Osteocyte (in vitro differentiated cells): ENCODE results near the gene USP37. TPM values are rescaled to one million over a fixed set of nuclear protein-coding genes. Genes with fewer than 3 reads are reported as not detected.

Source experiments
- DNase-seq: peaks from one replicate; pipeline ENCODE4 v3.0.0; 2021; ENCODE audit warnings: mixed read lengths; ENCODE audit not compliant: unreplicated experiment; ENCODE audit errors: extremely low spot score
- H3K27ac Mint-ChIP-seq: one replicate; pipeline ENCODE4 v1.8.0; 2021; ENCODE audit warnings: mild to moderate bottlenecking, mixed read lengths; ENCODE audit not compliant: unreplicated experiment
- H3K27me3 Mint-ChIP-seq: one replicate; pipeline ENCODE4 v1.8.0; 2021; ENCODE audit warnings: mixed read lengths; ENCODE audit not compliant: unreplicated experiment
- H3K36me3 Mint-ChIP-seq: one replicate; pipeline ENCODE4 v1.8.0; 2021; ENCODE audit warnings: mixed read lengths; ENCODE audit not compliant: unreplicated experiment
- H3K4me1 Mint-ChIP-seq: one replicate; pipeline ENCODE4 v1.8.0; 2021; ENCODE audit warnings: mixed read lengths; ENCODE audit not compliant: unreplicated experiment
- H3K4me3 Mint-ChIP-seq: one replicate; pipeline ENCODE4 v1.8.0; 2021; ENCODE audit warnings: mild to moderate bottlenecking, moderate library complexity, mixed read lengths; ENCODE audit not compliant: unreplicated experiment
- H3K9me3 Mint-ChIP-seq: one replicate; pipeline ENCODE4 v1.8.0; 2021; ENCODE audit warnings: mixed read lengths; ENCODE audit not compliant: unreplicated experiment
- CTCF ChIP-seq: fragments of 200-600 bp; sonication (generic); IDR thresholded peaks from 2 replicates; pipeline ENCODE4 v1.5.0; 2021; ENCODE audit warnings: antibody characterized with exemption, mild to moderate bottlenecking, moderate library complexity
- total RNA-seq: library from RNA; stranded (reverse); gene quantifications from 2 replicates; pipeline ENCODE4 v1.2.1, GENCODE V29; 2021

Gene USP37
- total RNA-seq, 1 donor from 2014 or later = 14.6 TPM

DNA sequence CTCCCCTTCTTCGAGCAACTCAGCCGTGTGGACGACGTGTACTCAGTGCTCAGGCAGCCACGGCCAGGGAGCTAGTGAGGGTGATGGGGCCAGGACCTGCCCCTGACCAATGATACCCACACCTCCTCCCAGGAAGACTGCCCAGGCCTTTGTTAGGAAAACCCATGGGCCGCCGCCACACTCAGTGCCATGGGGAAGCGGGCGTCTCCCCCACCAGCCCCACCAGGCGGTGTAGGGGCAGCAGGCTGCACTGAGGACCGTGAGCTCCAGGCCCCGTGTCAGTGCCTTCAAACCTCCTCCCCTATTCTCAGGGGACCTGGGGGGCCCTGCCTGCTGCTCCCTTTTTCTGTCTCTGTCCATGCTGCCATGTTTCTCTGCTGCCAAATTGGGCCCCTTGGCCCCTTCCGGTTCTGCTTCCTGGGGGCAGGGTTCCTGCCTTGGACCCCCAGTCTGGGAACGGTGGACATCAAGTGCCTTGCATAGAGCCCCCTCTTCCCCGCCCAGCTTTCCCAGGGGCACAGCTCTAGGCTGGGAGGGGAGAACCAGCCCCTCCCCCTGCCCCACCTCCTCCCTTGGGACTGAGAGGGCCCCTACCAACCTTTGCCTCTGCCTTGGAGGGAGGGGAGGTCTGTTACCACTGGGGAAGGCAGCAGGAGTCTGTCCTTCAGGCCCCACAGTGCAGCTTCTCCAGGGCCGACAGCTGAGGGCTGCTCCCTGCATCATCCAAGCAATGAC, 163.6 kb downstream of the USP37 start:
- no peak for TF ChIP-seq CTCF
- peaks cover 39% of the 10 kb centered on the region for H3K4me1 Mint-ChIP-seq
- no peak for DNase-seq
- H3K27me3 Mint-ChIP-seq = no peaks in the 10 kb centered on the region
- H3K9me3 Mint-ChIP-seq = no peaks in the 10 kb centered on the region
- no peak overlapping the region for H3K4me3 Mint-ChIP-seq
- H3K27ac Mint-ChIP-seq = peak overlapping the region; percentile 60
- peaks cover 14% of the 10 kb centered on the region for H3K36me3 Mint-ChIP-seq

- no peak for TF ChIP-seq CTCF
- Mint-ChIP-seq H3K27me3 (no peaks in the 10 kb centered on the region), H3K4me1 (peaks cover 41% of the 10 kb centered on the region), H3K36me3 (peaks cover 14% of the 10 kb centered on the region), H3K27ac (peak overlapping the region; percentile 4), H3K4me3 (no peak overlapping the region), H3K9me3 (no peaks in the 10 kb centered on the region)
- DNase-seq = no peak
Measured at GRCh38 chr2:218403810-218404209, 164.3 kb downstream of the USP37 start.

DNA sequence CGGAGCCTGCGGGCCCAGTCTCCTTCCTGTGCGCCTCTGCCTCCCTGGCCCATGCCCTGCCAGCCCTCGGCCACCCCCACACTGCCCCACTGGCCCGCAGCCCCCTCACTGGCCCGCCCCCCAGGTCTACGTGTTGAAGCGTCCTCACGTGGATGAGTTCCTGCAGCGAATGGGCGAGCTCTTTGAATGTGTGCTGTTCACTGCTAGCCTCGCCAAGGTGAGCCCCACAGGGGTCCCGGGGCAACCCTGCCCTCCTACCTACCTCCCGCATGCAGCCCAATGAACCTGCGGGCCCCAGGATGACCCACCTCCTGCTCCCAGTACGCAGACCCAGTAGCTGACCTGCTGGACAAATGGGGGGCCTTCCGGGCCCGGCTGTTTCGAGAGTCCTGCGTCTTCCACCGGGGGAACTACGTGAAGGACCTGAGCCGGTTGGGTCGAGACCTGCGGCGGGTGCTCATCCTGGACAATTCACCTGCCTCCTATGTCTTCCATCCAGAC, 165.2 kb downstream of the USP37 start:
- H3K27me3 Mint-ChIP-seq = no peaks in the 10 kb centered on the region
- no peak for DNase-seq
- H3K36me3 Mint-ChIP-seq = peaks cover 14% of the 10 kb centered on the region
- H3K4me3 Mint-ChIP-seq = no peak overlapping the region
- H3K27ac Mint-ChIP-seq = no peak overlapping the region
- no peaks in the 10 kb centered on the region for H3K9me3 Mint-ChIP-seq
- H3K4me1 Mint-ChIP-seq = peaks cover 41% of the 10 kb centered on the region
- no peak for TF ChIP-seq CTCF

GRCh38 chr2:218402491-218402901, 165.7 kb downstream of the USP37 start:
- no peak overlapping the region for H3K27ac Mint-ChIP-seq
- no peak for TF ChIP-seq CTCF
- peaks cover 45% of the 10 kb centered on the region for H3K4me1 Mint-ChIP-seq

DNA sequence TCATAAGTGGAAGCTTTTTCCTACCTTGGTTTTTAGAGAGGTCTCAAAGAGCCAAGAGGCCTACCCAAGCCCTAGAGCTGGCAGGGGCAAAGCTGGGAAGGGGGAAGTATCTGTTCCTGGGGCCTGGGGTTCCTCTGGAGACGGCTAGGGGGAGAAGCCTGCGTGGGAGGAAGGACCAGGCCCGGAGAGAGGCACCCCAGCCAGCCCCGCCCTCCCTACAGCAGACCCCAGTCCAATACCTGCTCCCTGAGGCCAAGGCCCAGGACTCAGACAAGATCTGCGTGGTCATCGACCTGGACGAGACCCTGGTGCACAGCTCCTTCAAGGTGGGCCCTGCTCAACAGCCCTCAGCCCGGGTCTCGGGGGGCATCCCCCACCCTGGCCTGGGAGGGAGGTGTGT, 166.3 kb downstream of the USP37 start:
- H3K4me1 Mint-ChIP-seq = peaks cover 47% of the 10 kb centered on the region
- no peaks in the 10 kb centered on the region for H3K9me3 Mint-ChIP-seq
- no peak for TF ChIP-seq CTCF
- H3K27me3 Mint-ChIP-seq = no peaks in the 10 kb centered on the region
- peaks cover 14% of the 10 kb centered on the region for H3K36me3 Mint-ChIP-seq
- peak overlapping the region; percentile 18 for H3K27ac Mint-ChIP-seq
- H3K4me3 Mint-ChIP-seq = peak overlapping the region; percentile 94
- no peak for DNase-seq

More at GRCh38 chr2:218402491-218402901, 165.7 kb downstream of the USP37 start:
- peaks cover 14% of the 10 kb centered on the region for H3K36me3 Mint-ChIP-seq
- no peaks in the 10 kb centered on the region for H3K9me3 Mint-ChIP-seq
- H3K4me3 Mint-ChIP-seq = peak overlapping the region; percentile 32
- no peaks in the 10 kb centered on the region for H3K27me3 Mint-ChIP-seq
- DNase-seq = no peak
